ENCODE data around the gene PCDHGB7.

DNA sequence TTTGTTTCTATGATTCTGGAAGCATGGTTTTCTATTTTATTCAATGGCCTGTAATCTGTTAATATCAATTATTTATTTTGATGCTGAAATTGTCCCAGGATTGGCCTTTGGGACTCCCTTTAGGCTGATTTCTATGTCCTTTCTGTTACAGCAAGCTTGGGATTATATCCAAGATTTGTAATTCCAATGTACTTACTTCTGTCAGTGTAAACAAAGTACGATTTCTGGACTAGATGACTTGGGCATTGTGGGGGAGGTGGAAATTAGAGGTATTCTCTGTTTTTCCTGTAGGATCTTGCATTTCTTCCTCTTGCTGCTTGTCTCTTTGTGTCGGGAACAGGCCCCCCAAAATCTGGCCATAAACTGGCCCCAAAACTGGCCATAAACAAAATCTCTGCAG is 16.5 kb downstream of the PCDHGB7 start:
- TF ChIP-seq, protein P1, sequence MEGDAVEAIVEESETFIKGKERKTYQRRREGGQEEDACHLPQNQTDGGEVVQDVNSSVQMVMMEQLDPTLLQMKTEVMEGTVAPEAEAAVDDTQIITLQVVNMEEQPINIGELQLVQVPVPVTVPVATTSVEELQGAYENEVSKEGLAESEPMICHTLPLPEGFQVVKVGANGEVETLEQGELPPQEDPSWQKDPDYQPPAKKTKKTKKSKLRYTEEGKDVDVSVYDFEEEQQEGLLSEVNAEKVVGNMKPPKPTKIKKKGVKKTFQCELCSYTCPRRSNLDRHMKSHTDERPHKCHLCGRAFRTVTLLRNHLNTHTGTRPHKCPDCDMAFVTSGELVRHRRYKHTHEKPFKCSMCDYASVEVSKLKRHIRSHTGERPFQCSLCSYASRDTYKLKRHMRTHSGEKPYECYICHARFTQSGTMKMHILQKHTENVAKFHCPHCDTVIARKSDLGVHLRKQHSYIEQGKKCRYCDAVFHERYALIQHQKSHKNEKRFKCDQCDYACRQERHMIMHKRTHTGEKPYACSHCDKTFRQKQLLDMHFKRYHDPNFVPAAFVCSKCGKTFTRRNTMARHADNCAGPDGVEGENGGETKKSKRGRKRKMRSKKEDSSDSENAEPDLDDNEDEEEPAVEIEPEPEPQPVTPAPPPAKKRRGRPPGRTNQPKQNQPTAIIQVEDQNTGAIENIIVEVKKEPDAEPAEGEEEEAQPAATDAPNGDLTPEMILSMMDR (IDR thresholded peaks at IDR 0.05), result no peak
- no peak for TF ChIP-seq POLR2AphosphoS5 (IDR thresholded peaks at IDR 0.05; ENCODE audit: insufficient read depth in 1 of 2, low read depth in 1 of 2)

All from vagina (tissue), 2 donors.